Measurements from ENCODE around the gene ALMS1.

The ALMS1 gene

DNA sequence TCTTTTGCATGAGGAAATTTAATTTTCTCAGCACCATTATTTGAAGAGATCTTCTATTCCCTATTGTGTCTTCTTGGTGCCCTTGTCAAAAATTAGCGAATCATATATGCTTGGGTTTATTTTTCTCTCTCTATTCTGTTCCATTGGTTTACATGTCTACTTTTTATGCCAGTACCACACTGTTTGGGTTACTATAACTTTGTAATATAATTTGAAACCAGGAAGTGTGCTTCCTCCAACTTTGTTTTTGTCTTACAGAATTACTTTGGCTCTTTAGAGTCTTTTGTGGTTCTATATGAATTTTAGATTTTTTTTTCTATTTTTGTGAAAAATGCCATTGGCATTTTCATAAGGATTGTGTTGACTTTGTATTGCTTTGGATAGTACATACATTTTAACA lies 17.6 kb downstream of the ALMS1 start:
- no peak overlapping the region for H3K18ac ChIP-seq (ENCODE audit: low read length)
- no peak for DNase-seq
- H3K79me2 ChIP-seq (ENCODE audit: control insufficient read depth, insufficient read depth, low read length, poor library complexity), result no peaks in the 10 kb centered on the region
- H3K4me3 ChIP-seq (ENCODE audit: low read depth, low read length), result no peak overlapping the region
- no peak overlapping the region for H2AFZ ChIP-seq (ENCODE audit: insufficient read depth, low read length, poor library complexity)
- H3K36me3 ChIP-seq (ENCODE audit: control insufficient read depth in 1 of 2, insufficient read depth in 2 of 2, low read length in 2 of 2), result peaks cover 0 to 2% of the 10 kb centered on the region in 2 experiments
- no peak overlapping the region for H3K14ac ChIP-seq (ENCODE audit: low read length)
- no peaks in the 10 kb centered on the region for H3K27me3 ChIP-seq (ENCODE audit: insufficient read depth, low read length)
- H2BK12ac ChIP-seq (ENCODE audit: low read length), result no peak overlapping the region
- H2BK5ac ChIP-seq (ENCODE audit: low read depth, low read length, poor library complexity), result no peak overlapping the region
- H4K91ac ChIP-seq (ENCODE audit: low read depth, low read length), result no peak overlapping the region
- H3K9me3 ChIP-seq (ENCODE audit: insufficient read depth, low read depth, low read length), result peaks cover 1% of the 10 kb centered on the region
- no peak overlapping the region for H3K4me2 ChIP-seq (ENCODE audit: low read length)
- no peak overlapping the region for H2BK120ac ChIP-seq (ENCODE audit: insufficient read depth, low read length, poor library complexity)
- H4K8ac ChIP-seq (ENCODE audit: low read depth, low read length), result no peak overlapping the region
- H3K79me1 ChIP-seq (ENCODE audit: low read length), result no peaks in the 10 kb centered on the region
- no peaks in the 10 kb centered on the region for H3K4me1 ChIP-seq (ENCODE audit: control insufficient read depth in 1 of 2, insufficient read depth in 2 of 2, low read length in 2 of 2)
- H3K4ac ChIP-seq (ENCODE audit: low read depth, low read length), result no peak overlapping the region
- no peak overlapping the region for H4K12ac ChIP-seq (ENCODE audit: low read depth, low read length)
- H3K9ac ChIP-seq (ENCODE audit: low read length), result no peak overlapping the region
- no peak overlapping the region for H2AK5ac ChIP-seq (ENCODE audit: low read length)
- H3K27ac ChIP-seq (ENCODE audit: low read depth, low read length), result no peak overlapping the region
- H3K23ac ChIP-seq (ENCODE audit: low read length), result no peak overlapping the region
- no CpG with 5 or more reads among the region's 1 CpG for WGBS (ENCODE audit: extremely low coverage, insufficient coverage, insufficient read length)

DNA sequence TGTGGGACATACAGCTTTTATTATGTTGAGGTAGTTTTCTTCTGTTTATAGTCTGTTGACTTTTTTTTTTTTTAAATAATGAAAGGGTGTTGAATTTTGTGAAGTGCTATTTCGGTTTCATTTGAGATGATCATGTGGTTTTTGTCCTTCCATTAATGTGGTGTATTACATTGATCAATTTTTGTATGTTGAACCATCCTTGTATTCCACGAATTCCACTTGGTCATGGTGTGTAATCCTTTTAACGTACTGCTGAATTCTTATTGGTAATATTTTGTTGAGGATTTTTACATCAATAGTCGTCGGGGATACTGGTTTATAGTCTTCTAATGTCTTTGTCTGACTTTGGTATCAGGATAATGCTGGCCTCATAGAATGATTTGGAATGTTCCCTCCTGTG lies 18.8 kb downstream of the ALMS1 start:
- no peak overlapping the region for H4K8ac ChIP-seq (ENCODE audit: low read depth, low read length)
- no peak overlapping the region for H3K4me3 ChIP-seq (ENCODE audit: low read depth, low read length)
- no peaks in the 10 kb centered on the region for H3K9me3 ChIP-seq (ENCODE audit: insufficient read depth, low read depth, low read length)
- no peak overlapping the region for H2BK120ac ChIP-seq (ENCODE audit: insufficient read depth, low read length, poor library complexity)
- no peak overlapping the region for H3K23ac ChIP-seq (ENCODE audit: low read length)
- H3K18ac ChIP-seq (ENCODE audit: low read length), result no peak overlapping the region
- no peak overlapping the region for H4K91ac ChIP-seq (ENCODE audit: low read depth, low read length)
- no CpG with 5 or more reads among the region's 5 CpGs for WGBS (ENCODE audit: extremely low coverage, insufficient coverage, insufficient read length)
- H2BK5ac ChIP-seq (ENCODE audit: low read depth, low read length, poor library complexity), result no peak overlapping the region
- H3K14ac ChIP-seq (ENCODE audit: low read length), result no peak overlapping the region
- no peak overlapping the region for H3K4me2 ChIP-seq (ENCODE audit: low read length)
- no peaks in the 10 kb centered on the region for H3K79me1 ChIP-seq (ENCODE audit: low read length)
- H3K4me1 ChIP-seq (ENCODE audit: control insufficient read depth in 1 of 2, insufficient read depth in 2 of 2, low read length in 2 of 2), result no peaks in the 10 kb centered on the region
- H2BK12ac ChIP-seq (ENCODE audit: low read length), result no peak overlapping the region
- H3K27me3 ChIP-seq (ENCODE audit: insufficient read depth, low read length), result no peaks in the 10 kb centered on the region
- H3K36me3 ChIP-seq (ENCODE audit: control insufficient read depth in 1 of 2, insufficient read depth in 2 of 2, low read length in 2 of 2), result peaks cover 0 to 2% of the 10 kb centered on the region in 2 experiments
- no peaks in the 10 kb centered on the region for H3K79me2 ChIP-seq (ENCODE audit: control insufficient read depth, insufficient read depth, low read length, poor library complexity)
- no peak overlapping the region for H2AK5ac ChIP-seq (ENCODE audit: low read length)
- H4K12ac ChIP-seq (ENCODE audit: low read depth, low read length), result no peak overlapping the region
- H2AFZ ChIP-seq (ENCODE audit: insufficient read depth, low read length, poor library complexity), result no peak overlapping the region
- H3K27ac ChIP-seq (ENCODE audit: low read depth, low read length), result no peak overlapping the region
- no peak overlapping the region for H3K9ac ChIP-seq (ENCODE audit: low read length)
- DNase-seq, result no peak
- H3K4ac ChIP-seq (ENCODE audit: low read depth, low read length), result no peak overlapping the region

DNA sequence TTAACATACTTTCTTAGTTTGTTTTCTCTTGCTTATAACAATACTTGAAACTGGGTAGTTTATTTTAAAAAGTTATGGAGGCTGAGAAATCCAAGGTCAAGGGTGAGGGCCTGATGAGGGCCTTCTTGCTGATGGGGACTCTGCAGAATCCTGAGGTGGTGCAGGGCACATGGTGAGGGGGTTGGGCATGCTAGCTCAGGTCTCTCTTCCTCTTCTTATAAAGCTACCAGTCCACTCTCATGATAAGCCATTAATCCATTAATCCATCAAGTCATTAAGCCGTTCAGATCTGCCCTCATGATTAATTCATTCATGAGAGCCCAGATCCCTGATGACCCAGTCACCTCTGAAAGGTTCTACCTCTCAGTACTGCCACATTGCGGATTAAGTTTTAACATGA lies 21.4 kb downstream of the ALMS1 start:
- no CpG with 5 or more reads among the region's 2 CpGs for WGBS (ENCODE audit: extremely low coverage, insufficient coverage, insufficient read length)
- no peak overlapping the region for H2AFZ ChIP-seq (ENCODE audit: insufficient read depth, low read length, poor library complexity)

DNA sequence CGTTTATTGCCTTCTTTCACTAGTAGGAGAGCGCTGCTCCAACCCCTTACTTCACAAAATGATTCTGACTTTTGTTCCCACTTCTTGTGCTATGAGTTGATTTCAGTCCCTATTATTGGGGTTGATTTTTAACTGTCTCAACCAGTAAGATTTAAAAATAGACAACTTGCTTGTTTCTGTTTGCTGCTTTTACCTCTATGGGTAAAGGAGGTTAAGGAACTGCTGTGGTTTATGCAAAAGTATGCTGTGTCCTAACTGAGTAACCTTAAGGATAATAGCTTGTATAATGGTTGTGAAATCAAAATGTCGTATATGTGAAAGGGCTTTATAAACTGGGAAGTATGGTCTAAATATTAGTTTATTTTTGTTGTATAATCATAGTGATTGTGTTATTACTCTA lies 22.6 kb downstream of the ALMS1 start:
- WGBS (ENCODE audit: extremely low coverage, insufficient coverage, insufficient read length), result no CpG with 5 or more reads among the region's 3 CpGs
- no peaks in the 10 kb centered on the region for H3K27me3 ChIP-seq (ENCODE audit: insufficient read depth, low read length)

More for the DNA sequence above, 21.4 kb downstream of the ALMS1 start:
- Histone ChIP-seq H3K4me3 (ENCODE audit: low read depth, low read length) (no peak overlapping the region), H3K27ac (ENCODE audit: low read depth, low read length) (no peak overlapping the region), H4K91ac (ENCODE audit: low read depth, low read length) (no peak overlapping the region), H4K12ac (ENCODE audit: low read depth, low read length) (no peak overlapping the region), H2BK12ac (ENCODE audit: low read length) (no peak overlapping the region), H4K8ac (ENCODE audit: low read depth, low read length) (no peak overlapping the region), H3K4me1 (ENCODE audit: control insufficient read depth in 1 of 2, insufficient read depth in 2 of 2, low read length in 2 of 2) (no peaks in the 10 kb centered on the region), H2AK5ac (ENCODE audit: low read length) (no peak overlapping the region), H2BK5ac (ENCODE audit: low read depth, low read length, poor library complexity) (no peak overlapping the region), H3K4me2 (ENCODE audit: low read length) (no peak overlapping the region), H3K9me3 (ENCODE audit: insufficient read depth, low read depth, low read length) (no peaks in the 10 kb centered on the region), H3K79me1 (ENCODE audit: low read length) (no peaks in the 10 kb centered on the region), H3K79me2 (ENCODE audit: control insufficient read depth, insufficient read depth, low read length, poor library complexity) (no peaks in the 10 kb centered on the region), H3K18ac (ENCODE audit: low read length) (no peak overlapping the region), H3K9ac (ENCODE audit: low read length) (no peak overlapping the region), H3K36me3 (ENCODE audit: control insufficient read depth in 1 of 2, insufficient read depth in 2 of 2, low read length in 2 of 2) (peaks cover 0 to 2% of the 10 kb centered on the region in 2 experiments), H3K14ac (ENCODE audit: low read length) (no peak overlapping the region), H3K27me3 (ENCODE audit: insufficient read depth, low read length) (no peaks in the 10 kb centered on the region), H3K23ac (ENCODE audit: low read length) (no peak overlapping the region), H3K4ac (ENCODE audit: low read depth, low read length) (no peak overlapping the region), H2BK120ac (ENCODE audit: insufficient read depth, low read length, poor library complexity) (no peak overlapping the region)
- no peak for DNase-seq

More for the DNA sequence above, 22.6 kb downstream of the ALMS1 start:
- Histone ChIP-seq H4K12ac (ENCODE audit: low read depth, low read length) (no peak overlapping the region), H3K9ac (ENCODE audit: low read length) (no peak overlapping the region), H2AK5ac (ENCODE audit: low read length) (no peak overlapping the region), H2BK12ac (ENCODE audit: low read length) (no peak overlapping the region), H2AFZ (ENCODE audit: insufficient read depth, low read length, poor library complexity) (no peak overlapping the region), H3K4me2 (ENCODE audit: low read length) (no peak overlapping the region), H3K4me1 (ENCODE audit: control insufficient read depth in 1 of 2, insufficient read depth in 2 of 2, low read length in 2 of 2) (no peaks in the 10 kb centered on the region), H3K79me2 (ENCODE audit: control insufficient read depth, insufficient read depth, low read length, poor library complexity) (no peaks in the 10 kb centered on the region), H3K18ac (ENCODE audit: low read length) (no peak overlapping the region), H3K4ac (ENCODE audit: low read depth, low read length) (no peak overlapping the region), H4K8ac (ENCODE audit: low read depth, low read length) (no peak overlapping the region), H4K91ac (ENCODE audit: low read depth, low read length) (no peak overlapping the region), H3K4me3 (ENCODE audit: low read depth, low read length) (no peak overlapping the region), H3K79me1 (ENCODE audit: low read length) (no peaks in the 10 kb centered on the region), H3K9me3 (ENCODE audit: insufficient read depth, low read depth, low read length) (no peaks in the 10 kb centered on the region), H3K27ac (ENCODE audit: low read depth, low read length) (no peak overlapping the region), H3K36me3 (ENCODE audit: control insufficient read depth in 1 of 2, insufficient read depth in 2 of 2, low read length in 2 of 2) (peaks cover 0 to 2% of the 10 kb centered on the region in 2 experiments), H2BK5ac (ENCODE audit: low read depth, low read length, poor library complexity) (no peak overlapping the region), H3K14ac (ENCODE audit: low read length) (no peak overlapping the region), H3K23ac (ENCODE audit: low read length) (no peak overlapping the region), H2BK120ac (ENCODE audit: insufficient read depth, low read length, poor library complexity) (no peak overlapping the region)
- no peak for DNase-seq

Data from trophoblast cell (in vitro differentiated cells and primary cell).